SK-N-SH (cell line): ENCODE measurements around the gene MRNIP. TPM values are rescaled to one million over a fixed set of nuclear protein-coding genes. Genes with fewer than 3 reads are reported as not detected.

ENCODE experiments used
- CTCF ChIA-PET: fragments of 300-600, 350-600 bp; formaldehyde crosslinking; extraction: SDS; loops from one replicate; lab custom pipeline; 2021; lab: Yijun Ruan, JAX
- POLR2A ChIA-PET: fragments of 350-600 bp; sonication (Branson Sonifier 250); formaldehyde crosslinking; extraction: SDS; loops from one replicate; lab custom pipeline; 2020; ENCODE audit warnings: antibody characterized with exemption, inconsistent platforms; lab: Yijun Ruan, JAX
- DNase-seq: peaks from one replicate; pipeline ENCODE4 v3.0.0; 2012
- H2AFZ ChIP-seq: fragments of 200-600 bp; sonication (generic); 2 replicates; pipeline ENCODE4 v1.8.1; 2016; ENCODE audit warnings: antibody characterized with exemption, mild to moderate bottlenecking, low read depth
- H3F3A ChIP-seq: fragments of 200-600 bp; sonication (generic); replicated peaks from 2 replicates; pipeline ENCODE3; 2016; ENCODE audit warnings: antibody characterized with exemption, mild to moderate bottlenecking; ENCODE audit not compliant: insufficient read depth
- H3K27ac ChIP-seq, 2 experiments: fragments of 200-500 bp in 1 of 2; fragments of 200-600 bp in 1 of 2; sonication (Bioruptor generic) in 1 of 2; sonication (generic), shearing (Covaris generic) in 1 of 2; 2 replicates each; pipeline versions ENCODE4 v1.5.1 to v1.6.1; 2014 to 2016; ENCODE audit warnings: low read depth in 2 of 2, inconsistent platforms in 1 of 2, low read length in 1 of 2, mild to moderate bottlenecking in 1 of 2, mixed read lengths in 1 of 2
- H3K27me3 ChIP-seq: fragments of 200-600 bp; sonication (generic), shearing (Covaris generic); 2 replicates; pipeline ENCODE4 v1.6.1; 2016; ENCODE audit warnings: mixed run types; ENCODE audit not compliant: insufficient read depth
- H3K36me3 ChIP-seq, 2 experiments: fragments of 200-500 bp in 1 of 2; fragments of 200-600 bp in 1 of 2; sonication (Bioruptor generic) in 1 of 2; sonication (generic) in 1 of 2; replicated peaks in 1 of 2; 2 replicates each; pipeline versions ENCODE3 to v1.5.1; 2014 to 2016; ENCODE audit warnings: low read length in 1 of 2, mild to moderate bottlenecking in 1 of 2; ENCODE audit not compliant: insufficient read depth in 2 of 2, control insufficient read depth in 1 of 2
- H3K4me1 ChIP-seq, 2 experiments: fragments of 200-500 bp in 1 of 2; fragments of 200-600 bp in 1 of 2; sonication (Bioruptor generic) in 1 of 2; sonication (generic), shearing (Covaris generic) in 1 of 2; 2 replicates each; pipeline versions ENCODE4 v1.5.1 to v1.6.1; 2014 to 2016; ENCODE audit warnings: low read depth in 1 of 2, low read length in 1 of 2, mixed run types in 1 of 2; ENCODE audit not compliant: insufficient read depth in 2 of 2, control insufficient read depth in 1 of 2
- H3K4me2 ChIP-seq: fragments of 200-600 bp; sonication (generic), shearing (Covaris generic); 2 replicates; pipeline ENCODE4 v1.6.1; 2017; ENCODE audit warnings: mixed run types
- H3K4me3 ChIP-seq, 2 experiments: fragments of 200-500 bp in 1 of 2; fragments of 200-600 bp in 1 of 2; sonication (Bioruptor generic) in 1 of 2; sonication (generic), shearing (Covaris generic) in 1 of 2; 2 replicates each; pipeline versions ENCODE4 v1.5.1 to v1.8.1; 2014 to 2016; ENCODE audit warnings: low read depth in 2 of 2, inconsistent platforms in 1 of 2, low read length in 1 of 2, mild to moderate bottlenecking in 1 of 2, mixed read lengths in 1 of 2, moderate library complexity in 1 of 2
- H3K79me2 ChIP-seq: fragments of 200-600 bp; sonication (generic); 2 replicates; pipeline ENCODE4 v1.8.1; 2017; ENCODE audit warnings: mild to moderate bottlenecking; ENCODE audit not compliant: insufficient read depth
- H3K9ac ChIP-seq: fragments of 200-600 bp; sonication (generic); 2 replicates; pipeline ENCODE4 v1.6.1; 2017; ENCODE audit warnings: mixed run types
- H3K9me2 ChIP-seq: fragments of 200-600 bp; sonication (generic); 2 replicates; pipeline ENCODE4 v1.6.1; 2017; ENCODE audit warnings: mixed run types
- H3K9me3 ChIP-seq: fragments of 200-600 bp; sonication (generic); 2 replicates; pipeline ENCODE4 v1.6.1; 2017; ENCODE audit warnings: mixed run types, mild to moderate bottlenecking, moderate library complexity
- H4K20me1 ChIP-seq: fragments of 200-600 bp; sonication (generic); 2 replicates; pipeline ENCODE4 v1.6.1; 2017; ENCODE audit warnings: mild to moderate bottlenecking, mixed run types; ENCODE audit not compliant: insufficient read depth
- GATA2 ChIP-seq: sonication (generic); formaldehyde crosslinking; IDR thresholded peaks from 2 replicates; pipeline ENCODE4 v1.5.0; 2020; ENCODE audit warnings: mild to moderate bottlenecking, missing genetic modification reagents
- IRF3 ChIP-seq: fragments of 150-350 bp; IDR thresholded peaks from 2 replicates; pipeline ENCODE4 v1.6.1; 2016; ENCODE audit warnings: mild to moderate bottlenecking, low read depth, low read length
- JUND ChIP-seq: IDR thresholded peaks from 2 replicates; pipeline ENCODE4 v1.4.0; 2012
- MEF2A ChIP-seq: IDR thresholded peaks from 2 replicates; pipeline ENCODE4 v1.4.0; 2012; ENCODE audit warnings: low read depth, borderline replicate concordance
- NFIC ChIP-seq: IDR thresholded peaks from 2 replicates; pipeline ENCODE4 v1.4.0; 2012; ENCODE audit warnings: borderline replicate concordance
- NRF1 ChIP-seq: IDR thresholded peaks from 2 replicates; pipeline ENCODE4 v1.6.1; 2012; ENCODE audit warnings: low read depth, mild to moderate bottlenecking, low read length
- RCOR1 ChIP-seq: fragments of 150-350 bp; IDR thresholded peaks from 2 replicates; pipeline ENCODE4 v1.6.1; 2017; ENCODE audit warnings: antibody characterized with exemption, low read length
- RXRA ChIP-seq: IDR thresholded peaks from 2 replicates; pipeline ENCODE4 v1.4.0; 2012; ENCODE audit warnings: low read depth, mild to moderate bottlenecking, borderline replicate concordance
- USF1 ChIP-seq: IDR thresholded peaks from 2 replicates; pipeline ENCODE4 v1.4.0; 2012; ENCODE audit warnings: low read depth, borderline replicate concordance
- WGBS: methylation state at CpG from one replicate; pipeline ENCODE4 v1.1.6; 2017; ENCODE audit warnings: low lambda C conversion rate; 5-methylcytosine and 5-hydroxymethylcytosine counted together
- polyA plus RNA-seq, 3 experiments: library from polyadenylated mRNA; depleted of rRNA; stranded (reverse); fragments of >200 nt; gene quantifications; 2 replicates each; pipeline ENCODE4 v1.2.3, GENCODE V29; 2012

Gene MRNIP
- polyA plus RNA-seq, 1 of the 3 experiments (the other 2 are of a cell fraction): 32.8 TPM

GRCh38 chr5:179829732-179830435, 28.7 kb downstream of the MRNIP start:
- TF ChIP-seq JUND (no peak), NRF1 (no peak), RCOR1 (no peak), GATA2 (no peak), IRF3 (no peak), MEF2A (no peak)
- 94% methylated on average over 6 of the region's 7 CpGs for WGBS
- POLR2A ChIA-PET: interaction anchor here (0.6 kb wide), 1 partner anchor 47 kb away, joined by 4 read pairs; no protein-coding TSS in a partner anchor
- Histone ChIP-seq H3K4me3 (no peak overlapping the region), H3K4me1 (no peaks in the 10 kb centered on the region), H3K9me3 (no peaks in the 10 kb centered on the region), H3K36me3 (peaks cover 67 to 81% of the 10 kb centered on the region in 2 experiments), H2AFZ (no peak overlapping the region), H3K27ac (no peak overlapping the region), H4K20me1 (peaks cover 66% of the 10 kb centered on the region), H3K9me2 (no peaks in the 10 kb centered on the region), H3K79me2 (peaks cover 53% of the 10 kb centered on the region), H3K27me3 (no peaks in the 10 kb centered on the region), H3K4me2 (no peak overlapping the region), H3F3A (peaks cover 32% of the 10 kb centered on the region), H3K9ac (no peak overlapping the region)
- CTCF ChIA-PET: interaction anchor here (0.6 to 1.2 kb wide), 4 partner anchors 9 to 67 kb away, joined by 3 read pairs; partner anchors contain the start of gene SQSTM1
- DNase-seq: no peak

GRCh38 chr5:179828756-179829421, 29.7 kb downstream of the MRNIP start:
- peaks cover 32% of the 10 kb centered on the region for H3F3A ChIP-seq
- H3K9ac ChIP-seq: no peak overlapping the region
- H2AFZ ChIP-seq: no peak overlapping the region
- no peaks in the 10 kb centered on the region for H3K9me3 ChIP-seq
- ChIA-PET CTCF (interaction anchor here (0.8 kb wide), 1 partner anchor 66 kb away, joined by 3 read pairs; no protein-coding TSS in a partner anchor), POLR2A (interaction anchor here (0.6 kb wide), 1 partner anchor 214 kb away, joined by 4 read pairs; no protein-coding TSS in a partner anchor)
- H3K4me1 ChIP-seq: peaks cover 0 to 3% of the 10 kb centered on the region in 2 experiments; a peak in 1 of 4 replicates
- 96% methylated on average over 2 of the region's 3 CpGs for WGBS
- peaks cover 75% of the 10 kb centered on the region for H4K20me1 ChIP-seq
- H3K9me2 ChIP-seq: no peaks in the 10 kb centered on the region
- H3K27ac ChIP-seq: no peak overlapping the region
- H3K4me2 ChIP-seq: no peak overlapping the region
- H3K36me3 ChIP-seq: peaks cover 76 to 90% of the 10 kb centered on the region in 2 experiments
- peaks cover 63% of the 10 kb centered on the region for H3K79me2 ChIP-seq
- H3K4me3 ChIP-seq: no peak overlapping the region
- no peaks in the 10 kb centered on the region for H3K27me3 ChIP-seq
- no peak for TF ChIP-seq USF1
- TF ChIP-seq GATA2: no peak
- no peak for TF ChIP-seq RXRA
- TF ChIP-seq NFIC: no peak
- TF ChIP-seq, all 33 proteins: peak for 0
- no peak for DNase-seq
